GM23248 (cell line): ENCODE results near the gene TOE1. TPM values are rescaled to one million over a fixed set of nuclear protein-coding genes. Genes with fewer than 3 reads are reported as not detected.

Source experiments
- DNase-seq: peaks from one replicate; pipeline ENCODE4 v3.0.0-alpha.2; 2015
- H2AFZ ChIP-seq: fragments of 200-600 bp; sonication (generic); 2 replicates; pipeline ENCODE4 v1.6.1; 2016; ENCODE audit warnings: antibody characterized with exemption
- H3F3A ChIP-seq: fragments of 200-600 bp; sonication (generic); 2 replicates; pipeline ENCODE4 v1.6.1; 2016; ENCODE audit warnings: mild to moderate bottlenecking, antibody characterized with exemption, mixed run types; ENCODE audit not compliant: insufficient read depth
- H3K27ac ChIP-seq: fragments of 200-600 bp; sonication (generic); 2 replicates; pipeline ENCODE4 v1.5.1; 2016; ENCODE audit warnings: mild to moderate bottlenecking
- H3K27me3 ChIP-seq: fragments of 200-600 bp; sonication (generic); replicated peaks from 2 replicates; pipeline ENCODE4 v1.6.1; 2016; ENCODE audit warnings: mild to moderate bottlenecking; ENCODE audit not compliant: insufficient read depth
- H3K36me3 ChIP-seq: fragments of 200-600 bp; sonication (generic); 2 replicates; pipeline ENCODE4 v1.6.1; 2016; ENCODE audit warnings: low read depth, mild to moderate bottlenecking
- H3K4me1 ChIP-seq: fragments of 200-600 bp; sonication (generic); 2 replicates; pipeline ENCODE4 v1.6.1; 2016; ENCODE audit warnings: mild to moderate bottlenecking; ENCODE audit not compliant: insufficient read depth
- H3K4me2 ChIP-seq: fragments of 200-600 bp; sonication (generic); one replicate; pipeline ENCODE4 v1.6.1; 2016; ENCODE audit warnings: mild to moderate bottlenecking; ENCODE audit not compliant: unreplicated experiment
- H3K4me3 ChIP-seq: fragments of 200-600 bp; sonication (generic); 2 replicates; pipeline ENCODE4 v1.5.1; 2016; ENCODE audit warnings: mild to moderate bottlenecking
- H3K79me2 ChIP-seq: fragments of 200-600 bp; sonication (generic); 2 replicates; pipeline ENCODE4 v1.6.1; 2016; ENCODE audit warnings: mild to moderate bottlenecking; ENCODE audit not compliant: insufficient read depth
- H3K9ac ChIP-seq: fragments of 200-600 bp; sonication (generic); 2 replicates; pipeline ENCODE4 v1.6.1; 2016; ENCODE audit warnings: mild to moderate bottlenecking
- H3K9me2 ChIP-seq: fragments of 200-600 bp; sonication (generic); 2 replicates; pipeline ENCODE4 v1.6.1; 2016; ENCODE audit warnings: mixed run types, mild to moderate bottlenecking, moderate library complexity; ENCODE audit not compliant: insufficient read depth
- H3K9me3 ChIP-seq: fragments of 200-600 bp; sonication (generic); one replicate; pipeline ENCODE4 v1.6.1; 2017; ENCODE audit warnings: low read depth
- H4K20me1 ChIP-seq: fragments of 200-600 bp; sonication (generic); 2 replicates; pipeline ENCODE4 v1.6.0; 2016; ENCODE audit not compliant: insufficient read depth
- EZH2 ChIP-seq: fragments of 200-600 bp; sonication (generic); IDR thresholded peaks from 2 replicates; pipeline ENCODE4 v1.6.1; 2018; ENCODE audit warnings: antibody characterized with exemption, mild to moderate bottlenecking; ENCODE audit not compliant: insufficient read depth, poor library complexity, severe bottlenecking
- EZH2phosphoT487 ChIP-seq: fragments of 200-600 bp; sonication (generic); IDR thresholded peaks from 2 replicates; pipeline ENCODE4 v1.6.1; 2018; ENCODE audit warnings: antibody characterized with exemption, moderate library complexity, mild to moderate bottlenecking, low read depth; ENCODE audit not compliant: insufficient read depth
- WGBS, 2 experiments: methylation state at CpG; one replicate each; pipeline ENCODE4 v1.1.6; 2015 to 2017; ENCODE audit warnings: low lambda C conversion rate in 2 of 2, low coverage in 1 of 2; ENCODE audit errors: missing lambda C conversion rate in 2 of 2; 5-methylcytosine and 5-hydroxymethylcytosine counted together
- in situ Hi-C: fragments of 300-500 bp; cut with MboI; formaldehyde crosslinking; loops from 2 replicates; pipeline ENCODE4 v1.15.0; 2020
- polyA plus RNA-seq: library from polyadenylated mRNA; unstranded; fragments of >200 nt; fragmentation: Nextera tagmentation; extraction: Ambion mirVana; gene quantifications from 2 replicates; pipeline ENCODE4 v1.2.1, GENCODE V29; 2016
- total RNA-seq: library from RNA; depleted of rRNA; stranded (reverse); fragments of >200 nt; shearing (Covaris generic); gene quantifications from 2 replicates; pipeline ENCODE4 v1.2.3, GENCODE V29; 2014

TOE1 gene
- total and polyA plus RNA-seq, 2 experiments from 2014 or later = 8.4 to 15.3 TPM

DNA sequence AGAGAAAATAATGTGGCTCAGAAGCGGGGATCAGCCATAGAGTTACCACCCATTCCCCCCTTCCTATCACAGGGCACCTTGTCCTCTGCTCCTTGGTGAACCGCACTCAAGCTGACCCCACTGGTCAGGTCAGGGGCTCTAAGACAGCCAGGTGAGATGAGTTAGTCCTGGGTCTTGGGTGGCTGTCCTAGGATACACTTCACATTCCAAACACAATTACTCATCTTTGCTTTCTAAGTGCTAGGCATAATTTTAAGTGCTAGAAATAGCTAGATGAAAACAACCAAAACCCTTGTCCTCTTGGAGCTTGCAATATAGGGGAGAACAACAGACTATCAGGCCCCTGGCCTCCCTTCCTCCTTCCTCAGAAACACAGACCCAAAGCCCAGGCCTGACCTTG, 8.1 kb downstream of the TOE1 start:
- no peaks in the 10 kb centered on the region for H3K79me2 ChIP-seq
- no peaks in the 10 kb centered on the region for H4K20me1 ChIP-seq
- H3K27me3 ChIP-seq = no peaks in the 10 kb centered on the region
- H3K9ac ChIP-seq = no peak overlapping the region
- in situ Hi-C loops = loop anchor here (5.0 kb wide), 1 partner anchor 144 kb away; the partner anchor contains the start of gene TESK2
- H3K27ac ChIP-seq = no peak overlapping the region
- peak; percentile 55 for DNase-seq
- peak overlapping the region; percentile 13 for H3K4me2 ChIP-seq
- no peak overlapping the region for H2AFZ ChIP-seq
- H3K9me3 ChIP-seq = no peaks in the 10 kb centered on the region
- H3K4me3 ChIP-seq = no peak overlapping the region
- no peaks in the 10 kb centered on the region for H3K9me2 ChIP-seq
- TF ChIP-seq EZH2 (no peak), EZH2phosphoT487 (no peak)
- peaks cover 14% of the 10 kb centered on the region for H3F3A ChIP-seq
- 94 to 96% methylated on average over 2 of the region's 2 CpGs for WGBS, 2 experiments
- peaks cover 18% of the 10 kb centered on the region for H3K4me1 ChIP-seq
- H3K36me3 ChIP-seq = 0 out of 2 replicates have a peak, but pooled peaks cover 12% of the 10 kb centered on the region

DNA sequence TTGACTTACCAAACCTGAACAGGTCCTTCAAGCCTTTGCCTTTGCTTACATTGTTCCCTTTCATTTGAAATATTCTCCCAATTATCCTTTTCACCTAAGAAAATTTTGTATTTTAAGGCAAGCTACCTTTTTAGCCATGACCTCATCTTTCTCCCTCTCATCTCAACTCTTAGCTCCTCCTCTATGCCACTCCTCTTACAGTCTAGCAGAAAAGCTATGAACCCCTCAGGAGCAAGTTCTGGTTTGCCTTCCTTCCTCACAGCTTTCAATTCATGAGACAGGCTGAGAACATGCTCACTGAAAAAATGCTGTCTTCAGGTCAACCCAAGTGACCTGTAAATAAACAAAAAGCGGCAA, 8.6 kb downstream of the TOE1 start:
- no peaks in the 10 kb centered on the region for H4K20me1 ChIP-seq
- H3K27me3 ChIP-seq = no peaks in the 10 kb centered on the region
- H3K27ac ChIP-seq = no peak overlapping the region
- no peak overlapping the region for H2AFZ ChIP-seq
- no peak overlapping the region for H3K4me3 ChIP-seq
- H3K79me2 ChIP-seq = no peaks in the 10 kb centered on the region
- peak overlapping the region; percentile 13 for H3K4me2 ChIP-seq
- no peaks in the 10 kb centered on the region for H3K9me2 ChIP-seq
- H3K36me3 ChIP-seq = 0 out of 2 replicates have a peak, but pooled peaks cover 6% of the 10 kb centered on the region
- no peaks in the 10 kb centered on the region for H3K9me3 ChIP-seq
- no peak overlapping the region for H3K9ac ChIP-seq
- WGBS, 2 experiments = 50 to 67% methylated on average over 1 of the region's 1 CpG
- no peak for TF ChIP-seq EZH2phosphoT487
- TF ChIP-seq EZH2 = no peak
- no peak for DNase-seq
- H3K4me1 ChIP-seq = peaks cover 18% of the 10 kb centered on the region
- in situ Hi-C loops = loop anchor here (5.0 kb wide), 1 partner anchor 144 kb away; the partner anchor contains the start of gene TESK2
- H3F3A ChIP-seq = peaks cover 14% of the 10 kb centered on the region

- Histone ChIP-seq H3K9me3 (no peaks in the 10 kb centered on the region), H3K36me3 (0 out of 2 replicates have a peak, but pooled peaks cover under 1% of the 10 kb centered on the region), H3K4me3 (no peak overlapping the region), H3K79me2 (no peaks in the 10 kb centered on the region), H3K9ac (no peak overlapping the region), H3K4me2 (no peak overlapping the region), H3K9me2 (no peaks in the 10 kb centered on the region), H3F3A (peaks cover 14% of the 10 kb centered on the region), H2AFZ (no peak overlapping the region), H3K27me3 (no peaks in the 10 kb centered on the region), H4K20me1 (no peaks in the 10 kb centered on the region), H3K4me1 (peaks cover 18% of the 10 kb centered on the region), H3K27ac (no peak overlapping the region)
- DNase-seq = peak; percentile 20
- WGBS, 2 experiments = 77 to 83% methylated on average over 3 of the region's 3 CpGs
- TF ChIP-seq EZH2 = no peak
- TF ChIP-seq EZH2phosphoT487 = no peak
- in situ Hi-C loops = loop anchor here (5.0 kb wide), 1 partner anchor 143 kb away; the partner anchor contains the start of gene TESK2
Measured at GRCh38 chr1:45348966-45349677, 9.2 kb downstream of the TOE1 start.

DNA sequence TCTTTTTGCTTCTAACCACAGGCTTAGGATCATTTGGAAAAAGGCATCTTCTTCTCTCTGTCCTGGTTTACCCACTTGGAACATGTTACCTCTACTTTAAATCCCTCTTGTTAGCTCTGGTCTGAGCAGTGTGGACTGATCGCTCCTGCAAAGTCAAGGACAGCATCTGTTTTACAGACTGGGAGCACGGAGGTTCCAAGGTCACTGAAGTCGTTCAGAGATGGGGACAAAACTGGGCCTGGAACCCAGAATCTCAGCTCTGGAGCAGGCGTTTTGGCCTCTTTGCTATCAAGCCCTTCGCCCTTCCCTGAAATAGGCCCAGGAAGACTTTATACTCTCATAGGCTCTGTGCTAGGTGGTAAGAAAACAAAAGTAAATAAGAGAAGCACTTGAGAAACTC, 11.5 kb downstream of the TOE1 start:
- H3K4me3 ChIP-seq = no peak overlapping the region
- no peaks in the 10 kb centered on the region for H4K20me1 ChIP-seq
- H3K27ac ChIP-seq = no peak overlapping the region
- no peak for DNase-seq
- TF ChIP-seq EZH2 (no peak), EZH2phosphoT487 (no peak)
- in situ Hi-C loops = no loop called here
- no peak overlapping the region for H3K4me2 ChIP-seq
- peaks cover 18% of the 10 kb centered on the region for H3K4me1 ChIP-seq
- H3K9me2 ChIP-seq = no peaks in the 10 kb centered on the region
- WGBS, 2 experiments = 78 to 83% methylated on average over 5 of the region's 5 CpGs
- H3K36me3 ChIP-seq = no peaks in the 10 kb centered on the region
- H3K9ac ChIP-seq = no peak overlapping the region
- H2AFZ ChIP-seq = no peak overlapping the region
- H3K27me3 ChIP-seq = no peaks in the 10 kb centered on the region
- no peaks in the 10 kb centered on the region for H3K9me3 ChIP-seq
- no peaks in the 10 kb centered on the region for H3K79me2 ChIP-seq
- peaks cover 14% of the 10 kb centered on the region for H3F3A ChIP-seq
